NCI-H128 (cell line): ENCODE data around the gene HRAS.
"Not testable (repeated sequence)": the region's sequence is repeated elsewhere in the genome, so short reads cannot be mapped to it uniquely, and the experiment has no call there.

ENCODE experiments used
- DNase-seq: peaks from one replicate; lab custom pipeline; 2025; ENCODE audit not compliant: unreplicated experiment; lab: John Stamatoyannopoulos, UW

The HRAS gene

DNA sequence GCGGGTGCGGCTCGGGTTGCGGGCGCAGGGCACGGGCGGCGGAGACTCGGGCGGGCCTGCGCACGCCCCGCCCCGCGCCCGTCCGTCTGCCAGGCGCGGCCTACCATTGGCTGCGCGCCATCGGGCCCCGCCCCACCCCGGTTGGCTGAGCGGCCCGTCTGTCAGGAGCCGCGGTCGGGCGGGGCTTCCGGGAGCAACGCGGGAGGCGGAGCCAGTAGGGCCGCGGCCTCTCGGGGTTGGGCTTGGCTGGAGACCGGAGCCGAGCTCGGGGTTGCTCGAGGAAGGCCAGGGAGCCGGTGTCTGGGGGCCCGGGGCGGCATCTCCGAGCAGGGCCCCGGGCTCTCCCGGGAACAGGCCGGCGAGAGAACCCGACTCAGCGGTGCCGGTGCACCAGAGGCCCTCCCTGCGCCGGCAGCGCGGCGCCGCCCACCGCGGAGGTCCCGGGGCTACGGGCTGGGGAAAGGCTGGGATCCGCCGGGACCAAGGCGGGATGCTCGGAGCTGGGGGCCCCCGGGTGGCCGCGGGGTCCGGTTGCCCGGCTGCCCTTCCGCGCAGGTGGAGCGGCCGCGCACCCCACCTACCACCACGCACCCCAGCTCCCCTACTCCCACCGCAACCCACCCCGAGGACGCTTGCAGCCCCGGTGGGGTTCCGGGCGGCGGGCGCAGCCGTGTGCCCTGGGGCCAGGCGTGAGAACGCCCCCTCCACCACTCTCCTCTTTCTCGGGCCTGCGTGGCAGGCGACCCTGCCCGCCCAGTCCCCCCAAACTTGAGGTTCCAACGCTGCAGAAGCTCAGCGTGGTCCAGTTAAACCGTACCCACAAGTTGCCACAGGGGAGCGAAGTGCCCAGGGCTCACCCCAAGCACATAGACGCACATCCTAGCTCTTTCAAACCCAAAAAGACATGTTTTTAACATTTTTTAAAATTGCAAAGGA is at the start of gene HRAS:
Gene HRAS, minus strand, starts transcription at position 58 of the 936 bp plus-strand sequence.
- DNase-seq = peak; percentile 89

DNA sequence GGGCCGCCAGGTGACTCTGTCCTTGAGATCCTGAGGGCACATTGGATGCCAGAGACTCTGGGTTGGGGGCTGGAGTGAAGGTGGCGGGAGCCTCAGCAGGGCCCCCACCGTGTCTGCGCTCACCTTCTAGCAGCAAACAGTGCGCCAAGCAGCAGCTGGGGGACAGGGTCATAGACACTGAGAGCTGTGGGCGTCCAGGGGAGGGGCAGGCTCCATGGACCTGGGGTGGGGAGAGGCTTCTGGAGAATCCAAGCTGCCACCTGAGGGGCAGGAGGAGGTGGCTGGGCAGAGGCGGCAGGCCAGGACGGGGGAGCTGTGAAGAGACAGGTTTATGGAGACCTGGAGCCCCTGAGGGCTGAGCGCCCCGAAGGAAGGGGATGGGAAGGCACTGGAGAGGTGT is 48.9 kb upstream of the HRAS start:
- DNase-seq = no peak

DNA sequence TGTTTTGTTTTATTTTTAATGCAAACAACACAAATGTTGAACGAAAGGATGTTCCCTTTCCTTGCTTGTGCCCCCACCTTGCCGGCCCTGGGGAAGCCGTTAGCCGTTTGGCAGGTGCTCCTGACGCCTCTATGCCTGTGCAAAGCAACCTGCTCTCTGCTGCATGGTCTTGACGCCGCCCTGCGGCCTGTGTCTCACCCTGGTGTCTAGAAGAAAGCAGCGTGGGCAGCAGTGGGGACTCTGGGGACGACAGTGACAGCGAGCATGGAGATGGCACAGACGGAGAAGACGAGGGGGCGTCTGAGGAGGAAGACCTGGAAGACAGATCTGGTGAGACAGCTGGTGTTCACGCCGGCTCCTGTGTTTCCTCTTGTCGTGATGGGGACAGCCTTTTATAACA is 46.4 kb upstream of the HRAS start:
- no peak for DNase-seq

DNA sequence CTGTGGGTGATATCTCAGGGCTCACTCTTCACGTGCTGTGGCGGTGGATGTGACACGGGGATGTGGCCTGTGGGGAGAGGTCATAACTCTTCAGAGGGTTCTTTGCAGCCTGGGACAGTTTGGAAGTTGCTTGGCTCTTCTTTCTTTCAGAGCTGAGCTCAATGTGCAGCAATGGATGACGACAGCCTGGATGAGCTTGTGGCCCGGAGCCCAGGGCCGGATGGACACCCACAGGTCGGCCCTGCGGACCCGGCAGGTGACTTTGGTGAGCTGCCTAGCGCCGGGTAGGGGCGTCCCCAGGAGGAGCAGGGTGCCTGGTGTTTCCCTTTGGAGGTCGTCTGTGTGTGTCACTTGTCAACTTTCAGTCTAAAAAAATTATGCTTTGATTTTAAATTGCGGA is 46.0 kb upstream of the HRAS start:
- DNase-seq = no peak

DNA sequence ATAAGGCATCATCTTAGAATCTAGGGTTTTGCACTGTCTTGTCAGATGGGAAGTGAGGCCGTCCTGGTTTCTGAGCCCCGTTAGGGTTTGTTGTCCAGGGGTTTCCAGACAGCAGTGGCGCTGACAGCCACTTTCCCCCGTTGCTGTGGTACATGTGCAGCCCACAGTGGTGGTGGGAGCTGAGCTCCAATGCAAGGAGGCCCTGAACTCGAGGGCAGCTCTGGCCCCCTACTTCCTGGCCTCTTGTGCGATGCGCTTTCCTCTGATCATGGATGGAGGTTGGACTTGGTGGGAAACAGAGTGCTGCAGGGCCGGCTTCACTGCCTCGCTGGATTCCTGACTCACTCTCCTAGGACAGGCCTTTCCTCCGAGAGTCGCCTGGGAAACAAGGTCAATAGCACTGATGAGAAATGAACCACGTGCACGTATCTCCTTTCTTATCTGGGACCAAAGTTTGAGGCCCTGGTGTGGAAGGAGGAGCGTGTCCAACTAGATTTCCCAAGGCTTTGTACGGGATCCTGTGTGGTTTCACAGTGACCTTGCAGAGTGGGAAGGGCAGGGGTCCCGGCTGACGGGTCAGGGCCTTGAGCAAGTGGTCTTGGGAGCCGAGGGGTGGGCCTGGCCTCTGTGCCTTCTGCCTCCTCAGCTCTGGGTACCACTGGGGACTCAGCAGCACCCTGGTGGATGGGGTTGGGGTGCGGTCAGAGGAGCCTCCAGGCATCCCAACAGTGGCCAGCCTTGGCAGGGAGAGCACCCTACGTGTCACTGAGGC is 44.6 kb upstream of the HRAS start:
- DNase-seq = no peak

DNA sequence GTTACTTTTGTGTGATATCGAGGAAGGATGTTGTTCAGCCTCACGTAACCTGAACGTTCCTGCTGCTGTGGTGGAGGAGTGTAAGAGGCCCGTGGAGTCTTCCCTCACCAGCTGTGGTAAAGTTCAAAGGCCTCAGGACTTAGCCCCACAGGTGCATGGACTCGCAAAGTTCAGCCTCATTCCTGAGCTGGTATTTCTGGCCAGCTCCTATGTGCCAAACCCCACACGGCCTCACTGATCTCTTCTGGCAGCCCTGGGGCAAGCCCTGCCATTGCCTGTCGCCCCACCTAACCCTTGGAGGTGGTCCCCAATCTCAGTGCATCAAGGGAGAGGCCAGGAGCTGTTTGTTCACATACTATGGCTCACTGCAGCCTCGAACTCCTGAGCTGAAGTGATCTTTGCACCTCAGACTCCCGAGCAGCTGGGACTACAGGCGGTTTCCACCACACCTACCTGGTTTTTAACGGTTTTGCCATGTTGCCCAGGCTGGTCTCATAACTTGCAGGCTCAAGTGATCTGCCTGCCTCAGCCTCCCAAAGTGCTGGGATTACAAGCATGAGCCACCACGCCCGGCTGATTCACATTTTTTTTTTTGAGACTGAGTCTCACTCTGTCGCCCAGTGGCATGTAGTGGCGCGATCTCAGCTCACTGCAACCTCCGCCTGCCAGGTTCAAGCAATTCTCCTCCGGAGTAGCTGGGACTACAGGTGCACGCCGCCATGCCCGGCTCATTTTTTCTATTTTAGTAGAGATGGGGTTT is 43.1 kb upstream of the HRAS start:
- DNase-seq = no peak

DNA sequence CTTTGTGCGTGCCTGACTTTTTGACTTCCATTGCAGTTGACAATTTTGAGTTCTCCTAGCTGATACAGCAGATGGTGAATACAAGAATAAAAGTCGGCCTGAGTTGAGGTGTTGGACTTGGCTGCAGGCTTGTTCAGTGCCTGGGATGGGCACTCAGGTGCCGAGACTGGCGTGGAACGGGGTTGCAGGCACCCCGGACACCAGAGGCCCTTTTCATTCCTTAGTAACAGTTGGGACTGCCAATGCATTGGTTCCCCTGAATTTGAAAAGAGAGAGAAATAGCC is 42.2 kb upstream of the HRAS start:
- DNase-seq = no peak

DNA sequence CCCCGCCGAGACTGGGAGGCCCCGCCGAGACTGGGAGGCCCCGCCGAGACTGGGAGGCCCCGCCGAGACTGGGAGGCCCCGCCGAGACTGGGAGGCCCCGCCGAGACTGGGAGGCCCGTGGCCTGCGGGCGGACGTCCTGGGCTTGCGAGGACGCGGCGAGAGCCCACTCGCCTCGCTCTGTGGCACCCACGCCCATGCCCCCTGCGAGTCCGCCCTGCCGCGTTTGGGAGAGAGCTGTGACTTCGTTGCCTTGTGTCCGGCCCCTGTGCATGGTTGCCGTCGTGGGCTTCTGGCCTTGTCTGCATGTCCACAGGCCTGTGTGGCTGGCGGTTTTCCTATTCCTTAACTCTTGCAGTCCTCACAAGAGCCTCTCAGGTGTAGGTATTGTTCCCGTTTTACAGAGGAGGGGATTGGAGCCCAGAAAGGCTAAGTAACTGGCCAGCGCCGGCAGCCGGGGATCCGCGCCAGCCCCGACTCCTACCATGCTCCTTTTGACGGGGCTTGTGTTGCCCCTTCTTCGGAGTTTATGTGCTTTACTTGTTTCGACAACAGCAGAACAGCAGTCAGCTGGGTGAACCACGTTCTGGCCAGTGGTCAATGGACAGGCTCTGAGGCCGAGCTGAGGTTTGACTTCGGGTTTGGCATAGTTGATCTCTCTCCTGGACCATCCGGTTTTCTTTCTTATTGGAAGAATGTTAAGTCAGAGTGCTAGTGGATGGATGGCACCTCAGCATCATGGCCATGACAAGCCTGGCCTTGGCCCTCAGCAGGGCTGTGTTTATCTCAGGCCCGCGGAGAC is 41.6 kb upstream of the HRAS start:
- no peak for DNase-seq

DNA sequence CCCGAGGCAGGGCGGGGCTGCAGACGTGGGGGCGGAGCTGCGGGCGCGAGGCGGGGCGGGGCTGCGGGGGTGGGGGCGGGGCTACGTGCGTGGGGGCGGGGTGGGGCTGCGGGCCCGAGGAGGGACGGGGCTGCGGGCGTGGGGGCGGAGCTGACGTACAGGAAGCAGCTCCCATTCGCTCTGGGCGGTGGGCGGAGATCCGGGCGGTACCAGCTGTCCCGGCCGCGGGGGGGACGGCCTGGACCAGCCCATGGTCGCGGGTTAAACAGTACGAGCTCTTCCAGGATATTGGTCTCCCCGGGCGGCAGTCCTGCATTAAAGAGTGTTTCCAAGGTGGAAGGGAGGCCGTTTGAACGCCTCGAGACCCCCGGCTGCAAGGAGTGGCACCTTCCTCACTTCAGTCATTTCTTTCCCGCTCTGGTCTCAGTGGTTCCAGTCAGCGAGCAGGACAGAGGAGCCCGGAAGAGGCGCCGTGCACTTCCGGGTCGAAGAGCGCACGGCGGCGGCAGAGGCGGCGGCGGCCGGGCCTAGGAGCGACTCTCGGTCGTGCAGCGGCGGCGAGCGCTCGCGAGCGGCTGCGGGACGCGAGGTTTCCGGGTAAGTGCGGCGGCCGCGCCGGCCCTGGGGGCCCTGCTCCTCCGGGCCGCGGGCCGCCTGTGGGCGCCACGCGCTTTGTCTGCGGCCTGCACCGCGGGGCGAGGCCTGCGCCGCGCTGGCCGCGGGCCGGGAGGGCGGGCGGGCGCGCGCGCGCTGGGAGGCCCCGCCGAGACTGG is 40.8 kb upstream of the HRAS start, which contains the start of gene PHRF1:
Gene PHRF1, plus strand, starts transcription at position 475 of the 773 bp plus-strand sequence. CDS start 5,043 bp downstream, outside the sequence.
- DNase-seq = peak; percentile 91

DNA sequence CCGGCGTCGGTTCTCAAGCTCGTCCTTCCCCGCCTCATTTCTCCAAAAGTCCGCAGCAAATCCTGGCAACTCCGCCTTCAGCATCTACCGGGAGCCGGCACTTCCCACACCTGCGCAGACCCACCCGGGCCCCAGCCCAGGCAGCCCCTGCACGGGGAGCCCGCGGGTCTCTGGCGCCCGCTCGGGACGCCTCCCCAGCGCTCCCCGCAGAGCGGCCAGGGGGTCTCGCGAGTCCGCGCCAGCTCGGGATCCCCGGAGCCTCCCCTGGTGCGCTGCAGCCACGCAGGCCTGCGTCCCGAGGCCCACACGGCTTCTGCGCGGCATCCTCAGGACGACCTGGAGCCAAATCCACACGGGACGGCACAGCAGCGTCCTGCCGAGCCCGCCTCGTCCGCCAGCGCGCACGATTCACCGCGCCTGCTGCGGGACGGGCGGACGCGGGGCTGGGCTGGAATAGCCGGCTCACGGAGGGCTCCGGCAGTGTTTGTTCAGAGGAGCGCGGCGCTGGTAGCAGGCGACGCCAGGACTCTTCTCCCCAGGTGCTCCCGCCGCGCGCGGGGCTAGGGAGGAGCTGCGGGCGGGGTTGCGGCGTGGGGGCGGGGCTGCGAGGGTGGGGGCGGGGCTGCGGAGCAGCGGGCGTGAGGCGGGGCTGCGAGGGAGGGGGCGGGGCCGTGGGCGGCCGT is 40.1 kb upstream of the HRAS start:
- peak; percentile 74 for DNase-seq

DNA sequence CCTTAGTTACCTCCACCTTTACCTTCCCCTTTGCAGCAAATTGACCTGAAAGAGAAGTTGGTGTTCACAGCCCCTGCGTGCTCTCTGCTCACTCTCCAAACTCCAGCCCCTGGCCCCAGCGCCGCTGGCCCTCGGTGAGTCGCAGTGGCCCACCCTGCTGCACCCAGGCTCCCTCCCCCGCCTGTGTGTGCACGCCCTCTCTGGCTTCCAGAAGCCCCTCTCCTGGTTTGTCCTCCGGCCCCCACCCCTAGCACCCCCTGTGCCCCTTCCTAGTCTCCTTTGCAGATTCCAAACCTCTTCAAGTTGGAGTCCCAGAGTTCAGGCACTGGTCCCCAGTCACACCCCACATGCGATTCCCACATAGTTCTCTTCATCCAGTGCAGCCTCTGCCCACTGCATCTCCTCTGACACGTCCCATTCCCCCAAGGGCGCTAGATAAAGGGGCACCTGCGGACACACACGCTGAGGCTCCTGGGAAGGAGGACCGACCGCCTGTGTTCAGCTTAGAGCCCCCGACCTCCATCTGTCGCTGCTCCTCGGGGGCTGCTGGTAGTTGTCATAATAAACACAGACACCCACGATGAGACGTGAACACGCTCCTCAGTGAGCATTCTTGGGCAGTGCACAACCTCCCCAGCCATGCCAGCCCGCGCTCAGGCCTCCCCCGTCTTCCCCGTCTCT is 39.4 kb upstream of the HRAS start:
- no peak for DNase-seq

DNA sequence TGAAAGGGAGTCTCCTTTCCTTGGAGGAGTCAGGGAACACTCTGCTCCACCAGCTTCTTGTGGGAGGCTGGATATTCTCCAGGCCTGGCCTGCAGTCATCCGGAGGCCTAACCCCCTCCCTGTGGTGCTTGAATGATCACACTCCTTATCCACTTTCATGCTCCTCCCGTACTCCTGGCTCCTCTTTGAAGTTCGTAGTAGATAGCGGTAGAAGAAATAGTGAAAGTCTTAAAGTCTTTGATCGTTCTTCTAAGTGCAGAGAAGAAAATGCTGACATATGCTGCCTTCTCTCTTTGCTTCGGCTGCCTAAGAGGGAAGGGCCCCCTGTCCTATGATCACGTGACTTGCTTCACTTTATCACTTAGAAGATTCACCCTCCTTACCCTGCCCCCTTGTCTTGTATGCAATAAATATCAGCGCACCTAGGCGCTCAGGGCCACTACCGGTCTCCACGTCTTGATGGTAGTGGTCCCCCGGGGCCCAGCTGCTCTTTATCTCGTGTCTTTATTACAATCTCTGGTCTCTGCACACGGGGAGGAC is 38.7 kb upstream of the HRAS start:
- DNase-seq = not testable (repeated sequence)

DNA sequence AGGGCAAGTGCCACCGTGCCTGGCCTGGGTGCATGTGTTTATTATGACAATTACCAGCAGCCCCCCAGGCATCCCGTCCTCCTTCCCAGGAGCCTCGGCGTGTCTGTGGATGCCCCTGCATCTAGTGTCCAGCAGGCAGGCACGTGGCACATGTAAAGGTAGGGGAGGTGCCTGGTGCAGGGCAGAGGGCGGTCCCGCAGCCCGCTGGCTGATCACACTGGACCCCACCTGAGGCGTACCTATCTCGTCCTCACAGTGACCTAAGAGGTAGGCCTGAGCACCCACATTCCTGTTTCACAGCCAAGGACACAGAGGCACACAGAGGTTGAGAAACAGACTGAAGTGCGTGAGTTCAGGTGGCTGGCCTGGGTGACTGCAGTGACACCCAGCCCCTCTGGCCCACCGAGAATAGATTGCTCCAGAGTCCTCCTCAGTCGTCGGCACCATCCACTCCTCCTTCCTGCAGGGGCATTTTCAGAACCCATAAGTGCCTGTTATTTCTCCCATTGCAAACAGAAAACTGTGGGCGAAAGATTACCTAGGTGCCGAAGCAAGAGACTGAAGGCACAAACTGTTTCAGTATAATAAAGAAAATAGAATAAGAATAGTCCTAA is 37.9 kb upstream of the HRAS start:
- DNase-seq = no peak

DNA sequence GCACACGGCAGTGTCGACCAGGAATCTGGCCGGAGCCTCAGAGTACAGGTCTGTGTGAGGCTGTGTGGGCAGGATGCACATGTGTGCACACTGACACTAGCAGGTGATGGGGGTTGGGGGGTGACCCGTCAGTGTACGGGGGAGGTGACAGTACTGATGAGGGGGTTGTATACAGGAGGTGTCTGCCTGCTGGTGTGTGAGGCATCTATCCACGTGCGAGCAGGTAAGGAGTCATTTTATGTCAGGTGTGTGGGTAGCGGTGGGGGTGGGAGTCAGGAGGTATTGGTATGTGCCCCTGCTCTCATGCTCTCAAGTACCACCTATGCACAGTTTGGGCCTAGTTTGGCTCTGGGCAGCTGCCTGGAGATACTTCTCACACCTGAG is 36.4 kb upstream of the HRAS start:
- no peak for DNase-seq

DNA sequence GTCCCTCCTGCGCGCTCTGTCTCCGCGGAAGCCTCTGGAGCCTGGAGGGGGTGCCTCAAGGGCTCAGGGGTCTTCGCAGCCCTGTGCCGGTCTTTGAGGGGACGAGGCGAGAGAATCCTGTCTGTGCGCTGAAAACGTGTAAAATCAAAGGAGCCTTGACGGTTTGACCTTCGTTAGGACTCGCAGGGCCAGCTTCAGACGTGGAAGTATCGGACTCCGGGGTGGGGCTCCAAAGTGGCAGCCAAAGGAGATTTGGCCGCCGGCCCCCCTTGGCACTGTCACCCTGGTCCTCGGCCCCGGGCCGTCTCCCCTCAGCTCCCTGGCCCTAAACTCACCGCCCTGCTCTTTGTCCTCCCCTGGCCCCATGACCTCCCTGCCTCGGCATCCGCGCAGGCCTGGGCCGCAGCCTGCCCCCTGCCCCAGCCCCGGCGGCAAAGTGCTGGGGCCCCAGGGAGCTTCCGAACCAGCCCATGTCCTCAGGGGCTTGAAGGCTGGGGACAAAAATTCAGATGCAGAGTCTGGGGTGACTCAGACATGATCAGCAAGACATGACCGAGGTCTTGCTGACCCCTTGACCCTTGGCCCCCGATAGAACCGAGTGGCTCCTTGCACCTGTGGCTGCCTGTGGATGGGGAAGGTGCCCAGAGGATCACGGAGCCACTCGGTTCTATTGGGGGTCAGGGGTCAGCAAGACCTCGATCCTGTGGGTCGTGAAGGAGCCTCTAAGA is 33.9 kb upstream of the HRAS start:
- no peak for DNase-seq

DNA sequence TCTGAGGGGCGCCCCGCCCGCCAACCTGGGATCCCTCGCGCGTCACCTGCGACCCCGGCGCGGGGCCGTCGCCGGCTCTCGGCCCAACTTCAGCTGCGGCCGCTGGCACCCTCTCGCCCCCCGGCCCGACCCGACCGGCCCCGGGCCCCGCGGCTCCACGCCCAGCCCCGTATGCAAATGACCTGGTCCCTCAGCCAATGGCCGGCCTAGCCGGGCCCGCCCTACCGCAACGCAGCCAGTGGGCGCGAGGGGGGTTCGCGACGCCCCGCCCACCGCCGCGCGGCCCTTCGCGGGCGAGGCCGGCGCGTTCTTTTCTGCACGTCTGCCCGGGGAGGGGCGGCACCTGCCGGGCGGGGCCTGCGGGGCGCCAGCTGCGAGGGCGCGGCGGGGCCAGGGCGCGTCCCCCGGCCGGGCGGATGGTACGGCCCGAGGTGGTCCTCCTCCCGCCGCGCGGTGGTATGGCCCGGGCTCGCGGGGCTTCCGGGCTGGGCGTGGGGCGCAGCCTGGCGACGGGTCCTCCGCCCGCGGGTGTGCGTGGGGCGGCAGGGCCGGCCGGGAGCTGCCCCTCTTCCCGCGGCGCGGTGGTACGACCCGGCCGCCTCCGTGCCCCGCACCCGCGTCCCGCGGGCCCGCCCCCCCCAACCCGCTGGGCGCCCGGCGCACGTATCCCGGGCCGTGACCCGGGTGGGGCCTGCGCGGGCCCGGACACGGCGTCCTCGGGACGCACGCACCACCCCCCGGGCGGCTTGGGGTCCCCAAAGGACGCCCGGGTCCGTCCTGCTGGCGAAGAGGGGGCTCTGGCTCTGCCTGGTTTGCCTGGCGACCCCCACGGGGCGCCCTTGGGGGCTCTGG is 33.2 kb upstream of the HRAS start:
- DNase-seq = peak; percentile 92
